Activated CD4-positive, alpha-beta memory T cell treated with anti-CD3 and anti-CD28 coated beads for 36 hours (primary cell): ENCODE data around the gene BABAM2. TPM values are rescaled to one million over a fixed set of nuclear protein-coding genes. Genes with fewer than 3 reads are reported as not detected.

Experiments used
- CTCF ChIA-PET: fragments of 350-600 bp; sonication (Branson Sonifier 250); formaldehyde crosslinking; loops from one replicate; lab custom pipeline; 2021; ENCODE audit warnings: antibody characterized with exemption, inconsistent platforms; lab: Charles Lee
- POLR2A ChIA-PET: fragments of 350-600 bp; sonication (Branson Sonifier 250); formaldehyde crosslinking; loops from one replicate; lab custom pipeline; 2021; ENCODE audit warnings: antibody characterized with exemption; lab: Charles Lee
- DNase-seq: peaks from one replicate; pipeline ENCODE4 v3.0.0-alpha.2; 2020
- H3K27ac Mint-ChIP-seq: one replicate; pipeline ENCODE4 v1.8.0; 2021; ENCODE audit warnings: mixed read lengths
- H3K27me3 Mint-ChIP-seq: one replicate; pipeline ENCODE4 v1.8.0; 2021; ENCODE audit warnings: mixed read lengths
- H3K36me3 Mint-ChIP-seq: one replicate; pipeline ENCODE4 v1.8.0; 2021; ENCODE audit warnings: mixed read lengths
- H3K4me1 Mint-ChIP-seq: one replicate; pipeline ENCODE4 v1.8.0; 2021; ENCODE audit warnings: low read depth, mixed read lengths
- H3K4me3 Mint-ChIP-seq: one replicate; pipeline ENCODE4 v1.8.0; 2021; ENCODE audit warnings: mild to moderate bottlenecking, mixed read lengths
- H3K9me3 Mint-ChIP-seq: one replicate; pipeline ENCODE4 v1.8.0; 2021; ENCODE audit warnings: mixed read lengths
- intact Hi-C: fragments of 100-400 bp; cut with micrococcal nuclease; formaldehyde crosslinking; loops from one replicate; pipeline ENCODE4 v1.15.1; 2023
- total RNA-seq, 2 experiments: library from RNA; stranded (reverse); gene quantifications; one replicate each; pipeline ENCODE4 v1.2.3, GENCODE V29; 2021

Gene BABAM2
- total RNA-seq, 2 experiments from 2014 or later: 72.3 to 76.6 TPM

DNA sequence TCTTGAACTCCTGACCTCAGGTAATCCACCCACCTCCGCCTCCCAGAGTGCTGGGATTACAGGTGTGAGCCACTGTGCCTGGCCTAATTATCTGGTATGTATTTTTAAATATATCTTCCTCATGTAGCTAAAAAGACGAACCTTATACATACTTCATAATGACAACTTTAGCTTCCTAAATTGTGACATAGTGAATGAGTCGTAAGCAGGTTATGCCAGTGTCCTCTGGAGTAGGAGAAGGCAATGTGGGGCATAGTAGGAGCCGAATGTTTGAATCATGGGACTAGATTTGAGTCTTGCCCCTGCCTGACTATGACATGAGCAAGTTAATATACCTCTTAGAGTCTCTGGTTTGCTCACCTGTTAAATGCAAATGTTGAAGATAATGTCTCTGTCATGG lies 406.4 kb downstream of the BABAM2 start:
- ChIA-PET CTCF (no interaction called here), POLR2A (no interaction called here)
- Mint-ChIP-seq H3K36me3 (peaks cover 14% of the 10 kb centered on the region), H3K27ac (no peak overlapping the region), H3K4me3 (no peak overlapping the region), H3K9me3 (no peaks in the 10 kb centered on the region), H3K4me1 (peaks cover 12% of the 10 kb centered on the region), H3K27me3 (no peaks in the 10 kb centered on the region)
- DNase-seq: no peak
- intact Hi-C loops: no loop called here

DNA sequence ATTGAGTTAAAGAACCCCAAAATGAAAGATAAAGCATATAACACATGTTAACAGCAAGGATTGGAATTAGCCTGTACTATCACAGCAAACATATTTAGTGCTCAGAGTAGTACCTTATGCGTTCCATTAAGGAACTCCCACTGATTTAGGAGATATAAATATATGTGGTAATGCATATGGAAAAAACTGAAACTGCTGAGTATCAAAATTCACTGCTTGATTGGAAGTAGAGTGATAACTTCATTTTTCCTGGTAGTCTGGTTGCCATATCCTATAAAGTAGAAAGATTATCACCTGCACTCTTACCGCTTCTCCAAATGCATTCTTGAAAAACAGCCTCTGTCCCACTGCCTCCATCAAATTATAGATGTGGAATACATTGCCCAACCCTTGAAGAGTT lies 407.0 kb downstream of the BABAM2 start:
- no peak overlapping the region for H3K4me3 Mint-ChIP-seq
- H3K4me1 Mint-ChIP-seq: peaks cover 9% of the 10 kb centered on the region
- H3K27me3 Mint-ChIP-seq: no peaks in the 10 kb centered on the region
- peaks cover 16% of the 10 kb centered on the region for H3K36me3 Mint-ChIP-seq
- ChIA-PET POLR2A (no interaction called here), CTCF (no interaction called here)
- DNase-seq: no peak
- H3K27ac Mint-ChIP-seq: no peak overlapping the region
- no peaks in the 10 kb centered on the region for H3K9me3 Mint-ChIP-seq
- intact Hi-C loops: no loop called here

- ChIA-PET POLR2A (no interaction called here), CTCF (no interaction called here)
- no peaks in the 10 kb centered on the region for H3K27me3 Mint-ChIP-seq
- peaks cover 3% of the 10 kb centered on the region for H3K4me1 Mint-ChIP-seq
- no peaks in the 10 kb centered on the region for H3K9me3 Mint-ChIP-seq
- intact Hi-C loops: no loop called here
- no peak overlapping the region for H3K4me3 Mint-ChIP-seq
- H3K36me3 Mint-ChIP-seq: peaks cover 21% of the 10 kb centered on the region
- H3K27ac Mint-ChIP-seq: no peak overlapping the region
- no peak for DNase-seq
Measured at GRCh38 chr2:28298406-28298805, 407.9 kb downstream of the BABAM2 start.

GRCh38 chr2:28300485-28301341 lies 410.2 kb downstream of the BABAM2 start:
- Mint-ChIP-seq H3K27ac (no peak overlapping the region), H3K27me3 (no peaks in the 10 kb centered on the region), H3K4me3 (no peak overlapping the region), H3K4me1 (peaks cover 3% of the 10 kb centered on the region), H3K9me3 (peaks cover 7% of the 10 kb centered on the region), H3K36me3 (peaks cover 30% of the 10 kb centered on the region)
- ChIA-PET POLR2A (no interaction called here), CTCF (no interaction called here)
- no peak for DNase-seq
- intact Hi-C loops: no loop called here

- Mint-ChIP-seq H3K4me1 (no peaks in the 10 kb centered on the region), H3K27ac (no peak overlapping the region), H3K27me3 (no peaks in the 10 kb centered on the region), H3K4me3 (no peak overlapping the region), H3K36me3 (peaks cover 31% of the 10 kb centered on the region), H3K9me3 (peaks cover 7% of the 10 kb centered on the region)
- ChIA-PET POLR2A (no interaction called here), CTCF (no interaction called here)
- intact Hi-C loops: no loop called here
- no peak for DNase-seq
Measured at GRCh38 chr2:28305202-28305601, 414.7 kb downstream of the BABAM2 start.

DNA sequence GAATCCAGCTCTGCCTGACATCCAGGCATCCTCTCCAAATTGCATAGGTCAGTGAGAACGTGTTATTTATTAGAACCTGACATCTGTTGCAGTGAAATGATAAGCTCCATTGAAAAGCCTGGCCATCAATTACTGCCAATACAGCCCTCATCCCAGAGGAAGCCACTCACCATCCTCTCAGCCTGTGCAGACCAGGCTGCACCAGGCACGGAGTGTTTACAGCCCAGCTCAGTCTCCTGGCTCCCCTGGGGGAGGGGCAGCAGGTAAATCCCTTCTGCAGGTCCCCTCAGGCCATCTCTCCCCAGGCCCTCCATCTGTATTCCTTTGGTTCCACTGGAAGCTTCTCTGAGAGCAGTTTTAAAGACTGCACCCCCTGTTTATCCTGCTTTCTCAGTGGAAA lies 419.6 kb downstream of the BABAM2 start:
- Mint-ChIP-seq H3K27me3 (no peaks in the 10 kb centered on the region), H3K4me1 (peaks cover 11% of the 10 kb centered on the region), H3K36me3 (peaks cover 8% of the 10 kb centered on the region), H3K4me3 (no peak overlapping the region), H3K9me3 (peaks cover 4% of the 10 kb centered on the region), H3K27ac (no peak overlapping the region)
- DNase-seq: no peak
- ChIA-PET POLR2A (no interaction called here), CTCF (interaction anchor here (1.4 kb wide), 1 partner anchor 626 kb away, joined by 3 read pairs; no protein-coding TSS in a partner anchor)
- intact Hi-C loops: no loop called here

DNA sequence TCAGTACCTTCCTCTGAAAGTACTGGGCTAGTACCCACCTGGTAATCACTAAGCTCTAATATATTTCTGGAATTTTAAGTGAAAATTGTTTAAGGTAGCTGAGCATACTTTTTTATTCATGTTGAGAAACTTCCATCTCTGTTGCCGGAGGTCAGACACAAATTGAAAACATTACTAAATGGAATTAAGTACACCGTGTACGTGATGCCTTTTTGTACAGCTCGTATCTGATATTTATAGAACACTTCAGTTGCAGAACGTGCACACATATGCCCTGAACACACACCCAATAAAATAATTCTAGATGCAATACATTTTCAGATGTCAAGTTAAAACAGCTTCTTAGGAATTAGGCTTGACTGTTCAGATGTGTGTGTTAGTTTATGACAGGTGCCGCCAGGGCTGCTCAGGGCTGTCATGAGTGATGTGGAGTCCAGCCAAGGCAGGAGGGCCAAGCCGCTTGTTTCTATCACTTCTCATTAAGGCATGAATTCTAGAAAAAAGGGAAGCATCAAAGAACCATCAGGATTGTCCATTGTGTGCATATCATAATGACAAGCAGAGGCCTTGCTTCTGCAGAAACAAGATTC lies 421.2 kb downstream of the BABAM2 start:
- Mint-ChIP-seq H3K27ac (no peak overlapping the region), H3K9me3 (no peaks in the 10 kb centered on the region), H3K4me3 (no peak overlapping the region), H3K27me3 (no peaks in the 10 kb centered on the region), H3K36me3 (peaks cover 4% of the 10 kb centered on the region), H3K4me1 (peaks cover 11% of the 10 kb centered on the region)
- CTCF ChIA-PET: no interaction called here
- POLR2A ChIA-PET: no interaction called here
- no peak for DNase-seq
- intact Hi-C loops: no loop called here

GRCh38 chr2:28312307-28313219 lies 422.0 kb downstream of the BABAM2 start:
- Mint-ChIP-seq H3K9me3 (no peaks in the 10 kb centered on the region), H3K4me3 (no peak overlapping the region), H3K4me1 (peaks cover 11% of the 10 kb centered on the region), H3K27ac (peak overlapping the region; percentile 44), H3K36me3 (peaks cover 4% of the 10 kb centered on the region), H3K27me3 (no peaks in the 10 kb centered on the region)
- CTCF ChIA-PET: no interaction called here
- POLR2A ChIA-PET: no interaction called here
- no peak for DNase-seq
- intact Hi-C loops: no loop called here

DNA sequence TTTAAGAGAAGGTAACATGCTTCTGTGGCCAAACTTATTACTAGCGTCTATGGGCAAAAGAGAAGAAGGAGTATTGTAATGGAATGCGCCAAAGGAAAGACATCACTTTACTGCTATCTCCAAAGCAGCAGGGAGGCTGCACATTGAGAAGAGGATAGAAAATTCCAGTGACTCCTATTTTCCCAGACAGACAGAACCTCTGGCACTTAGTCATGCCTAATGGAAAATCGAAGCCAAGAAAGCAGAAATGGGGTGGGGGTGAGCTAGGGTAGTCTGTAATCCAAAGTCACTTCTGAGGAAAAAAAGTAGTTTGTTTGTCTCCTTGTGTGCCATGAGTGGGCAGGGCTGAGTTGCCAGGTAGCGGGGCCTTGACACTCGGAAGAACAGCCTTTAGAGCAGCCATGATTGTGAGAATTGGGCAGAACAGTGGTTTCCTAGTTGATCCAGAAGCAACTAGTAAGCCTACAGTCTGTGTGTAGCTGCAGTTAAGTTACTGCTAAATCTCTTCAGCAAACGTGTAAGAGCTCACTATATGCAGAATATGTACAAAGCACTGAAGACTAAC lies 422.8 kb downstream of the BABAM2 start:
- no peak for DNase-seq
- intact Hi-C loops: no loop called here
- Mint-ChIP-seq H3K4me1 (peaks cover 11% of the 10 kb centered on the region), H3K36me3 (no peaks in the 10 kb centered on the region), H3K27me3 (no peaks in the 10 kb centered on the region), H3K9me3 (no peaks in the 10 kb centered on the region), H3K27ac (no peak overlapping the region), H3K4me3 (no peak overlapping the region)
- ChIA-PET CTCF (interaction anchor here (0.6 kb wide), 1 partner anchor 559 kb away, joined by 3 read pairs; no protein-coding TSS in a partner anchor), POLR2A (no interaction called here)

GRCh38 chr2:28314968-28315367 lies 424.4 kb downstream of the BABAM2 start:
- ChIA-PET CTCF (no interaction called here), POLR2A (no interaction called here)
- no peak for DNase-seq
- Mint-ChIP-seq H3K27me3 (no peaks in the 10 kb centered on the region), H3K9me3 (no peaks in the 10 kb centered on the region), H3K4me1 (peaks cover 11% of the 10 kb centered on the region), H3K27ac (no peak overlapping the region), H3K4me3 (no peak overlapping the region), H3K36me3 (no peaks in the 10 kb centered on the region)
- intact Hi-C loops: no loop called here

DNA sequence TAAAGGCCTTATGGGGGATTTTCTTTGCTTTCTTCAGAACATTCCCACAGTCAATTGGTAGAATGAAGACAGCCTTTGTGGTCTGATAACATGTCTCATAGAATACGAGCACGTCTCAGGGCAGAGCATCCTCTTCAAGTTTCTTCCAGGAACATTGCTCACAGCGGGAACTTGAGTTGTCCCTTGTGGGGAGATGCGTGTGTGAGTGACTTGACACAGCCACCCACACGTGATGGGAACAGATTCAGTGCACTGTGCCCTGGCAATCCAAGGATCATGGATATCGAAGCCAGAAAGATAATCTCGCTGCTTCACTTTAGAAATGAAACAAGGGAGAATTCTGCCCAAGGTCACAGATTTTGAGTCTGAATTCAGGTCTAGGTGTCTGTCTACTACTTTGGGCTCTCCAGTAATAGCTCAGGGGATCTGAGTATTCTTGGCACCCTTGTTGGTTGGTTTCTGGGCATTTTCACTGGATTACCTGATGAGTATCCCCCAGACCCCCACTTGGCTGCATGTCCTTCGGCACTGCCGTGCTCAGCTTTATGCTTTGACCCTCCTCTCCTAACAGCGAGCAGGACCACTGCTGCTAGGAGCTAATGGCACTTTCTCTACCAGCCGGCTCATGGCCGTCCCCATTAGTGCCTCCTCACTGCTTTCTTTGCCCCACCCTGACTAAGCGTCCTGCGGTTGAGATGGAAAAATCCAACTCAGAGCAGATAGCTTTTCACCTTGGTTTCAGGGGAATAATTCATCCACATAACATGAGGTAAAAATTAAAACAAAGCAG lies 426.2 kb downstream of the BABAM2 start:
- CTCF ChIA-PET: no interaction called here
- Mint-ChIP-seq H3K4me3 (no peak overlapping the region), H3K36me3 (peaks cover 1% of the 10 kb centered on the region), H3K27me3 (no peaks in the 10 kb centered on the region), H3K9me3 (no peaks in the 10 kb centered on the region), H3K27ac (no peak overlapping the region), H3K4me1 (peaks cover 11% of the 10 kb centered on the region)
- no peak for DNase-seq
- intact Hi-C loops: no loop called here
- POLR2A ChIA-PET: no interaction called here
